H1 (cell line): ENCODE measurements around the gene STH. TPM values are rescaled to one million over a fixed set of nuclear protein-coding genes. Genes with fewer than 3 reads are reported as not detected.

Experiments used
- CTCF ChIA-PET: fragments of 300-600 bp; sonication (Branson Sonifier 250); formaldehyde crosslinking; loops from one replicate; lab custom pipeline; 2021; ENCODE audit not compliant: partially characterized antibody; lab: Charles Lee
- POLR2A ChIA-PET: fragments of 300-600 bp; sonication (Branson Sonifier 250); formaldehyde crosslinking; loops from one replicate; lab custom pipeline; 2021; ENCODE audit warnings: inconsistent platforms; ENCODE audit not compliant: partially characterized antibody; lab: Charles Lee
- DNase-seq, 2 experiments: peaks; one replicate each; pipeline versions ENCODE4 v3.0.0 to v3.0.0-alpha.2; 2010 to 2022; ENCODE audit warnings: low spot score in 2 of 2, low read depth in 1 of 2, mixed read lengths in 1 of 2
- FAIRE-seq: peaks from 2 replicates; lab custom pipeline; 2011; peaks lifted over from hg19 to GRCh38; lab: Jason Lieb, UNC
- H2AFZ ChIP-seq: 2 replicates; pipeline ENCODE4 v1.8.1; 2012; ENCODE audit warnings: low read length, inconsistent platforms
- H2AK5ac ChIP-seq: 2 replicates; pipeline ENCODE4 v1.6.1; 2013; ENCODE audit warnings: low read depth, low read length
- H2BK120ac ChIP-seq: replicated peaks from 2 replicates; pipeline ENCODE3; 2013; ENCODE audit warnings: low read depth, low read length, inconsistent platforms
- H2BK12ac ChIP-seq: 2 replicates; pipeline ENCODE4 v1.6.1; 2013; ENCODE audit warnings: low read depth, low read length
- H2BK15ac ChIP-seq: 2 replicates; pipeline ENCODE4 v1.6.1; 2013; ENCODE audit warnings: low read length
- H2BK20ac ChIP-seq: 2 replicates; pipeline ENCODE4 v1.6.1; 2013; ENCODE audit warnings: low read length
- H2BK5ac ChIP-seq: 2 replicates; pipeline ENCODE4 v1.6.1; 2013; ENCODE audit warnings: low read depth, low read length
- H3K14ac ChIP-seq: 2 replicates; pipeline ENCODE4 v1.6.1; 2013; ENCODE audit warnings: inconsistent platforms; ENCODE audit not compliant: insufficient read length
- H3K18ac ChIP-seq: 2 replicates; pipeline ENCODE4 v1.6.1; 2013; ENCODE audit warnings: low read length; ENCODE audit errors: extremely low read depth
- H3K23ac ChIP-seq: 2 replicates; pipeline ENCODE4 v1.6.1; 2013; ENCODE audit warnings: inconsistent platforms; ENCODE audit not compliant: insufficient read length
- H3K23me2 ChIP-seq: 2 replicates; pipeline ENCODE4 v1.6.1; 2013; ENCODE audit warnings: low read depth, low read length
- H3K27ac ChIP-seq: 2 replicates; pipeline ENCODE4 v1.6.1; 2011; ENCODE audit warnings: low read depth, low read length, inconsistent platforms
- H3K27me3 ChIP-seq, 4 experiments: replicated peaks in 1 of 4; 1 replicate in 1 of 4; 2 replicates in 3 of 4; pipeline versions ENCODE4 v1.6.1 to v1.8.1; 2011 to 2013; ENCODE audit warnings: low read length in 3 of 4, mild to moderate bottlenecking in 3 of 4, inconsistent platforms in 2 of 4, mixed read lengths in 2 of 4, moderate library complexity in 1 of 4; ENCODE audit not compliant: control insufficient read depth in 3 of 4, insufficient read depth in 3 of 4; ENCODE audit errors: extremely low read depth in 1 of 4
- H3K36me3 ChIP-seq, 4 experiments: 2 replicates each; pipeline versions ENCODE4 v1.6.1 to v1.8.1; 2011 to 2013; ENCODE audit warnings: mild to moderate bottlenecking in 4 of 4, low read length in 3 of 4, moderate library complexity in 2 of 4, control low read depth in 1 of 4, inconsistent platforms in 1 of 4; ENCODE audit not compliant: insufficient read depth in 4 of 4, control insufficient read depth in 2 of 4
- H3K4ac ChIP-seq: replicated peaks from 2 replicates; pipeline ENCODE3; 2013; ENCODE audit warnings: low read length, low read depth, mixed read lengths, inconsistent platforms; ENCODE audit not compliant: insufficient read length
- H3K4me1 ChIP-seq, 4 experiments: replicated peaks in 1 of 4; 1 replicate in 1 of 4; 2 replicates in 3 of 4; pipeline versions ENCODE4 v1.6.1 to v1.8.1; 2011 to 2013; ENCODE audit warnings: low read length in 3 of 4, inconsistent platforms in 2 of 4, mixed read lengths in 1 of 4; ENCODE audit not compliant: insufficient read depth in 4 of 4, control insufficient read depth in 3 of 4
- H3K4me2 ChIP-seq, 2 experiments: 2 replicates each; pipeline versions ENCODE4 v1.6.1 to v1.8.1; 2011 to 2013; ENCODE audit warnings: low read depth in 2 of 2, low read length in 2 of 2, control low read depth in 1 of 2, inconsistent platforms in 1 of 2, mild to moderate bottlenecking in 1 of 2; ENCODE audit not compliant: insufficient read depth in 1 of 2
- H3K4me3 ChIP-seq, 4 experiments: fragments of 200-600, 300-600 bp in 1 of 4; sonication (generic), shearing (Covaris generic), sonication (Bioruptor Twin) in 1 of 4; 2 replicates each; pipeline versions ENCODE4 v1.5.1 to v1.8.1; 2011 to 2016; ENCODE audit warnings: low read length in 4 of 4, low read depth in 3 of 4, control low read depth in 2 of 4, inconsistent platforms in 2 of 4, mild to moderate bottlenecking in 2 of 4, mixed read lengths in 1 of 4, moderate library complexity in 1 of 4; ENCODE audit not compliant: insufficient read depth in 2 of 4; ENCODE audit errors: extremely low read depth in 1 of 4
- H3K56ac ChIP-seq: replicated peaks from 2 replicates; pipeline ENCODE3; 2013; ENCODE audit warnings: low read depth, mild to moderate bottlenecking, mixed read lengths, low read length, inconsistent platforms; ENCODE audit not compliant: insufficient read length
- H3K79me1 ChIP-seq: 2 replicates; pipeline ENCODE4 v1.6.1; 2013; ENCODE audit warnings: low read depth, low read length, control low read depth
- H3K79me2 ChIP-seq, 2 experiments: 2 replicates each; pipeline versions ENCODE4 v1.6.1 to v1.8.1; 2012 to 2013; ENCODE audit warnings: low read length in 2 of 2, mild to moderate bottlenecking in 2 of 2, inconsistent platforms in 1 of 2; ENCODE audit not compliant: insufficient read depth in 2 of 2, control insufficient read depth in 1 of 2
- H3K9ac ChIP-seq, 4 experiments: replicated peaks in 1 of 4; 1 replicate in 1 of 4; 2 replicates in 3 of 4; pipeline versions ENCODE4 v1.6.1 to v1.8.1; 2011 to 2013; ENCODE audit warnings: low read depth in 3 of 4, low read length in 3 of 4, control low read depth in 2 of 4, mild to moderate bottlenecking in 2 of 4, moderate library complexity in 2 of 4, inconsistent platforms in 1 of 4; ENCODE audit errors: extremely low read depth in 1 of 4
- H3K9me3 ChIP-seq, 2 experiments: 2 replicates each; pipeline versions ENCODE4 v1.6.1 to v1.8.1; 2012 to 2013; ENCODE audit warnings: mild to moderate bottlenecking in 2 of 2, moderate library complexity in 2 of 2, control low read depth in 1 of 2, inconsistent platforms in 1 of 2, low read depth in 1 of 2, low read length in 1 of 2, mixed read lengths in 1 of 2; ENCODE audit not compliant: insufficient read depth in 2 of 2
- H4K20me1 ChIP-seq, 2 experiments: replicated peaks in 1 of 2; 2 replicates each; pipeline versions ENCODE3 to v1.8.1; 2011 to 2013; ENCODE audit warnings: inconsistent platforms in 2 of 2, low read length in 2 of 2, mild to moderate bottlenecking in 1 of 2; ENCODE audit not compliant: insufficient read depth in 2 of 2, control insufficient read depth in 1 of 2
- H4K5ac ChIP-seq: 2 replicates; pipeline ENCODE4 v1.6.1; 2013; ENCODE audit warnings: low read length, low read depth, mixed read lengths, inconsistent platforms; ENCODE audit not compliant: insufficient read length
- H4K8ac ChIP-seq: 2 replicates; pipeline ENCODE4 v1.8.0; 2013; ENCODE audit warnings: mild to moderate bottlenecking, moderate library complexity, low read length, inconsistent platforms; ENCODE audit not compliant: insufficient read depth; ENCODE audit errors: extremely low read depth
- H4K91ac ChIP-seq: replicated peaks from 2 replicates; pipeline ENCODE3; 2013; ENCODE audit warnings: low read length, mixed read lengths, inconsistent platforms; ENCODE audit not compliant: insufficient read length
- ATF3 ChIP-seq: IDR thresholded peaks from 2 replicates; pipeline ENCODE4 v1.6.1; 2011; ENCODE audit warnings: low read depth, mild to moderate bottlenecking, low read length; ENCODE audit not compliant: insufficient read depth
- BCL11A ChIP-seq, 2 experiments: IDR thresholded peaks; one replicate each; pipeline ENCODE4 v1.6.1; 2011; ENCODE audit warnings: low read depth in 2 of 2, low read length in 2 of 2, mild to moderate bottlenecking in 2 of 2
- CHD2 ChIP-seq: IDR thresholded peaks from 2 replicates; pipeline ENCODE4 v1.6.1; 2012; ENCODE audit warnings: low read length, improper control_type of control experiment
- CTCF ChIP-seq, 3 experiments: IDR thresholded peaks; 1 replicate in 2 of 3; 2 replicates in 1 of 3; pipeline versions ENCODE4 v1.5.1 to v1.6.1; 2011; ENCODE audit warnings: low read length in 3 of 3, mild to moderate bottlenecking in 3 of 3, inconsistent platforms in 2 of 3, low read depth in 1 of 3, moderate library complexity in 1 of 3; ENCODE audit not compliant: insufficient read depth in 1 of 3; ENCODE audit errors: control extremely low read depth in 1 of 3
- E2F6 ChIP-seq: IDR thresholded peaks from 2 replicates; pipeline ENCODE4 v1.6.1; 2012; ENCODE audit warnings: inconsistent platforms
- RBBP5 ChIP-seq: IDR thresholded peaks from 2 replicates; pipeline ENCODE4 v1.7.1; 2012; ENCODE audit warnings: low read depth, mild to moderate bottlenecking, inconsistent platforms, low read length, moderate library complexity, borderline replicate concordance
- RNF2 ChIP-seq: fragments of 200-900, 300-1000 bp; sonication (generic); IDR thresholded peaks from 2 replicates; pipeline ENCODE4 v1.7.1; 2016; ENCODE audit warnings: borderline replicate concordance, low read depth, mild to moderate bottlenecking, antibody characterized with exemption, low read length; ENCODE audit not compliant: poor library complexity, severe bottlenecking; ENCODE audit errors: missing control alignments
- SIX5 ChIP-seq: IDR thresholded peaks from 2 replicates; pipeline ENCODE4 v1.6.1; 2011; ENCODE audit warnings: mild to moderate bottlenecking, low read depth, low read length
- TAF1 ChIP-seq: IDR thresholded peaks from 2 replicates; pipeline ENCODE4 v1.6.1; 2011; ENCODE audit warnings: mild to moderate bottlenecking, low read depth, low read length
- YY1 ChIP-seq: IDR thresholded peaks from 2 replicates; pipeline ENCODE4 v1.6.1; 2011; ENCODE audit warnings: low read depth, mild to moderate bottlenecking, low read length
- whole genome bisulfite sequencing, 2 experiments: shearing (Covaris generic) in 1 of 2; methylation state at CpG; one replicate each; pipeline versions ENCODE4 v1.1.6 to v1.1.7; 2013 to 2015; ENCODE audit warnings: low lambda C conversion rate in 2 of 2, mixed read lengths in 2 of 2, inconsistent platforms in 1 of 2, low coverage in 1 of 2, missing lambda C conversion rate in 1 of 2; ENCODE audit not compliant: insufficient replicate concordance in 2 of 2, insufficient coverage in 1 of 2, insufficient read length in 1 of 2; ENCODE audit errors: extremely low coverage in 1 of 2, missing lambda C conversion rate in 1 of 2; 5-methylcytosine and 5-hydroxymethylcytosine counted together
- polyA plus RNA-seq, 7 experiments: library from polyadenylated mRNA; depleted of rRNA in 3 of 7; stranded (reverse) in 5 of 7; unstranded in 2 of 7; fragments of >200 nt in 5 of 7; fragments of 200-250 nt in 2 of 7; gene quantifications; 1 replicate in 5 of 7; 2 replicates in 1 of 7; 4 replicates in 1 of 7; pipeline versions ENCODE4 v1.2.1 to v1.2.3, GENCODE V29; 2011 to 2013; ENCODE audit warnings: missing spikeins in 2 of 7, mixed read lengths in 2 of 7
- total RNA-seq: library from RNA; stranded (reverse); fragmentation: NEBNext Ultra II Directional; extraction: Animal tissue kit (Norgen Biotek cat#: 25700); gene quantifications from 2 replicates; pipeline ENCODE4 v1.2.1, GENCODE V29; 2021

The STH gene
- total and polyA plus RNA-seq, 2 of the 8 experiments (the other 6 are each of a cell fraction or from before 2014, with no cell fraction given) = not detected

GRCh38 chr17:46032909-46033308 lies 33.9 kb downstream of the STH start:
- no peak overlapping the region for H2AK5ac ChIP-seq
- H2BK120ac ChIP-seq = no peak overlapping the region
- no peak overlapping the region for H4K91ac ChIP-seq
- H4K5ac ChIP-seq = no peak overlapping the region
- DNase-seq (no peak), FAIRE-seq (no peak)
- peaks cover 0 to 8% (median 4%) of the 10 kb centered on the region in 4 experiments; a peak in 4 of 7 replicates for H3K4me1 ChIP-seq
- H3K36me3 ChIP-seq = peaks cover 38 to 84% (median 69%) of the 10 kb centered on the region in 4 experiments
- ChIA-PET CTCF (interaction anchor here (0.6 to 3.4 kb wide), 8 partner anchors 8 to 58 kb away, joined by 3 to 18 read pairs (median 4); no protein-coding TSS in a partner anchor), POLR2A (interaction anchor here (1.6 kb wide), 1 partner anchor 24 kb away, joined by 4 read pairs; no protein-coding TSS in a partner anchor)
- H3K9ac ChIP-seq = no peak overlapping the region
- no peaks in the 10 kb centered on the region for H3K23me2 ChIP-seq
- peaks cover 3% of the 10 kb centered on the region; the same call in 1 of the 2 replicates for H3K79me1 ChIP-seq
- peaks cover 0 to 4% of the 10 kb centered on the region in 2 experiments for H4K20me1 ChIP-seq
- no peak overlapping the region for H3K4me2 ChIP-seq
- no peak overlapping the region for H3K4me3 ChIP-seq
- no peak overlapping the region for H2BK12ac ChIP-seq
- H3K14ac ChIP-seq = no peak overlapping the region
- no peak overlapping the region for H3K18ac ChIP-seq
- no peak overlapping the region for H3K23ac ChIP-seq
- no peak overlapping the region for H2BK5ac ChIP-seq
- H3K79me2 ChIP-seq = no peaks in the 10 kb centered on the region
- WGBS, 2 experiments = 88% methylated on average over 11 of the region's 11 CpGs; no CpG with 5 or more reads in 1 of the 2 experiments
- H4K8ac ChIP-seq = no peak overlapping the region
- H3K27me3 ChIP-seq = no peaks in the 10 kb centered on the region
- H3K27ac ChIP-seq = no peak overlapping the region
- no peak overlapping the region for H2AFZ ChIP-seq
- no peak overlapping the region for H3K56ac ChIP-seq
- no peak overlapping the region for H2BK20ac ChIP-seq
- no peak overlapping the region for H2BK15ac ChIP-seq
- H3K4ac ChIP-seq = no peak overlapping the region
- H3K9me3 ChIP-seq = no peaks in the 10 kb centered on the region
- TF ChIP-seq SIX5 (no peak), YY1 (no peak), ATF3 (no peak), RNF2 (no peak), TAF1 (no peak), CHD2 (no peak), CTCF (IDR thresholded peaks at IDR 0.05; ENCODE audit: control extremely low read depth in 1 of 3, insufficient read depth in 1 of 3, low read depth in 1 of 3, low read length in 3 of 3) (no peak), BCL11A (IDR thresholded peaks at IDR 0.05; ENCODE audit: low read depth in 2 of 2, low read length in 2 of 2) (no peak), RBBP5 (no peak), E2F6 (no peak)
